KOPT-K1 (cell line): ENCODE results near the gene CMTM3.
"Not testable (repeated sequence)": the region's sequence is repeated elsewhere in the genome, so short reads cannot be mapped to it uniquely, and the experiment has no call there.

ENCODE experiments used
- H3K27ac ChIP-seq: fragments of 200-600 bp; sonication (generic); 2 replicates; pipeline ENCODE4 v1.5.1; 2016; ENCODE audit warnings: antibody characterized with exemption, mild to moderate bottlenecking, low read depth, low read length; ENCODE audit not compliant: poor library complexity, severe bottlenecking
- H3K36me3 ChIP-seq: fragments of 200-600 bp; sonication (generic); 2 replicates; pipeline ENCODE4 v1.5.1; 2017; ENCODE audit warnings: antibody characterized with exemption, mild to moderate bottlenecking, low read length, moderate library complexity; ENCODE audit not compliant: insufficient read depth
- H3K9me3 ChIP-seq: fragments of 200-600 bp; sonication (generic); 2 replicates; pipeline ENCODE4 v1.5.1; 2017; ENCODE audit warnings: antibody characterized with exemption, low read length, mild to moderate bottlenecking; ENCODE audit not compliant: insufficient read depth, poor library complexity, severe bottlenecking

Gene CMTM3

DNA sequence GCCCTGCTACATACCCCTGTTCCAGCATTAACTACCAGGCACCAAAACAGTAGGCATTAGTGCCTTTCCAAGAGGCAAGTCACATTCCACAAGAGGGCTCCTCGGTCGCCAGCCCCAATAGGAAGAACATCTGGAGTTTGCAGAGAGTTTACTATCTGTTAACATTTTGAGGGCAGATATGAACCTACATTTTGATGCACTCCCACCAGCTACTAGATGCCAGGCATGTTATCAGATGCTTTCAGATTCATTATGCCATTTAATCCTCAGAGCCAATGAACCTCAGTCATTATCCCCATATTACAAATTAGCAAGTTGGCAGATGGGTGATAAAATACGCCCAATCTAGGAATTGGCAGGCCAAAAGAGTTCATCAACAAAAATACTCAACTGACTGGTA is 29.4 kb upstream of the CMTM3 start:
- Histone ChIP-seq H3K36me3 (peaks cover 25% of the 10 kb centered on the region), H3K9me3 (no peaks in the 10 kb centered on the region), H3K27ac (no peak overlapping the region)

DNA sequence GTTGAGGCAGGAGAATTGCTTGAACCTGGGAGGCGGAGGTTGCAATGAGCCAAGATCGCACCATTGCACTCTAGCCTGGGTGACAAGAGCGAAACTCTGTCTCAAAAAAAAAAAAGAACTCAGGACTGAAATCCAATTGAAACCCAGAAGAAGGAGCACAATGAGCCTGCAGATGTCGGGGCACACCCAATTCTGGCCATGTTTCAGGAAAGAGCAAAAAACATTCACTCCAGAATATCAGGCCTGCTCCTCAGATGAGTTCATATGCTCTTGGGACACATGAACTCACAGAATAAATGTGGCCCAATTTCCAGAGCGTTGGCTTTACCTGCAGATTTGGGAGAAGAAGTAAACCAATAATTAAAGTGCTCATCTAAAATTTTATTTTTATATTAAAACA is 28.2 kb upstream of the CMTM3 start:
- Histone ChIP-seq H3K27ac (no peak overlapping the region), H3K36me3 (peaks cover 12% of the 10 kb centered on the region), H3K9me3 (no peaks in the 10 kb centered on the region)

DNA sequence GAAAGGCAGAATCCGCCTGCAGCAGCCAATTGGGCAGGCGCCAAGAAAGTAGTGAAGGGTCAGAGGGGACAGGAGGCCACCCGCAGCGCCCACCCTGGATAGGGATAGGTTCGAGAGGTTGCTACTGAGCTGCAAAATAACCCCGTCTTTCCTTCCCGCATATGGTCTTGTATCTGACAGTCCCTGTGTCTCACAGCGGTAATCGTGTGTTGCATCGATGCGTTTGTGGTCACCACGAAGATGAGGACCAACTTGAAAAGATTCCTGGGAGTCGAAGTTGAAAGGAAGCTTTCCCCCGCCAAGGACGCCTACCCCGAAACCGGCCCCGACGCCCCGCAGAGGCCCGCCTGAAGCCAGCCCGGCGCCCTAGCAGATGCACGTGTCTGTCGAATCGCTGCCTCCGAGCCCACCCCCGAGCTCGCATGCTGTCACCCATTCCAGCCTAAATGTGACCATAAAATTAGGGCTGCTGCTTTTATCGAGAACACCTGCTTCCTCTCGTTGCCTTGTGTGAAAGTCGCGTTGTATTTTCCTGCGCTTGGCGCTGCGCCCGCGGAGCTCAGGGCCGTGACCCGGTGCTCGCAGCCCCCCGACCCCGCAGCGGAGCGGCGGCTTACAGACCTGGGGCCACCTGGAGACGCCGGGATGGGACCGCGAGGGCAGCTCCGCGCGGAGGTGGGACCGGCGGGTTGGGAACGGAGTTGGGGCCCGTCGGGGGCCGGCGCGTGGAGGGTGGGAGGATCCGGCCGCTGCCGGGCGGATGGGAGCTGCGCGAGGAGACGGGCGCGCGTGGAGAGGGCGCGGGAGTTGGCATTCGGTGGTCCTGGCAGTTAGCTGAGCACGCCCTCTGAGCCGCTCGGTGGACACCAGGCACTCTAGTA is 25.6 kb upstream of the CMTM3 start, which contains the start of gene CMTM2:
Gene CMTM2 (plus strand): TSS at position 813 of the 881 bp plus-strand sequence. CDS start 145 bp downstream, outside the sequence.
- Histone ChIP-seq H3K36me3 (no peaks in the 10 kb centered on the region), H3K27ac (peak within 1 kb of the TSS; percentile 58), H3K9me3 (no peaks in the 10 kb centered on the region)

DNA sequence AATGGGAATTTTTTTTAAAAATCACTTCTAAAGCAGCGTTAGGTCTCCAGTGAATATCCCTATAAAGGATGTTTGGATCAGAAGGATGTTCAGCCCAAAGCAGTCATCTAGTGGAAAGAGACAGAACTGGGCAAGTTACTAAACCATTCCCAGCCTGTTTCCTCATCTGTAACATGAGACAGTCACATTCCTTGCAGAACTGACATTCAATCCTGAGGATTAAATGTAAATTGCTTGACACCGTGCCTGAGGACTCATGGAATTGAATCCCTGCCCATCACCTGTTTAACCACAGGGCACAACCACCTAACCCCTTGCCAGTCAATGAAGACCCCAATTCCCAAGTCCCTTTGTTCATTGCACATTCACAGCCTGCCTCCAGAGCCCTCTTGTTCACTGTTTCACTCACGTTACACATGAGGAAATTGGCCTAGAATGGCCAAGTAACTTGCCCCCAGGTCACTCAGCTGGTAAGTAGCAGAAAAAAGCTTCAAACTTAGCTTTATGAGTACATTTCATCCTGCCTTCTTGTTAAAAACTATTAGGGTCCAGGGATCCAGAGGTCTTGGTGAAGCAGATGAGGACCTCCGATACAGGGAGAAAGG is 23.8 kb upstream of the CMTM3 start:
- Histone ChIP-seq H3K9me3 (no peaks in the 10 kb centered on the region), H3K36me3 (no peaks in the 10 kb centered on the region), H3K27ac (no peak overlapping the region)

DNA sequence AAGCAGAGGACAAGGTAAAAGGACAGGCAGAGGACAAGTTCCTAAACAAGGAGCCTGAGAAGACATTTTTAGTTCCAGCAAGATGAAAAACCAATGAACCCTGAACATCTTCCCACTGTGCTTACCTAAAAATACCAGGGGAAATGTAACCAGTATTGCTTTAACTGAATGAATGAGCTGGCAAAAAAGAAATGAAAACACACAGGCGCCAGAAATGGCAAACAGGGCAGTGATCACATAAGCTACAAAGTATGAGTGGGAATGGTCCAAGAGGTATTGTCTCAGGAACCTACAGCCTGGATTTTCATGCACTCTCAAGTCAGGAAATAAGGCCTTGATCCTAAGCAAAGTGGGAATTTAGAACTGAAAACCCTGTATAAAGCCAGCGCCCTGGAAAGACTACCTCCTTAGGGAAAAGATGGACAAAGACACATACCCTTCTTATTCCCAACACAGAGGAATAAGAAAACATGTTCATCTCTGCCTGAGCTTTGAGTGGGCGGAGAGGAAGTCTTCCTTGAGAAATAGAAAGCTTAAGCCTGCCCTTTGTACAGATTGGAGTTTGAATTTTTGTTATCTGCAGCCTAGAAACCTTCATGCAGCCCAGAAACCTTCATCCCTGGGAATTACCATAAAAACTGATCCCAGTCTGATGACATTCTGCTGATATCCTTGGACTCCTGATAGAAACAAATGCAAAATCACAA is 23.1 kb upstream of the CMTM3 start:
- no peaks in the 10 kb centered on the region for H3K9me3 ChIP-seq
- H3K27ac ChIP-seq, result no peak overlapping the region
- H3K36me3 ChIP-seq, result no peaks in the 10 kb centered on the region

DNA sequence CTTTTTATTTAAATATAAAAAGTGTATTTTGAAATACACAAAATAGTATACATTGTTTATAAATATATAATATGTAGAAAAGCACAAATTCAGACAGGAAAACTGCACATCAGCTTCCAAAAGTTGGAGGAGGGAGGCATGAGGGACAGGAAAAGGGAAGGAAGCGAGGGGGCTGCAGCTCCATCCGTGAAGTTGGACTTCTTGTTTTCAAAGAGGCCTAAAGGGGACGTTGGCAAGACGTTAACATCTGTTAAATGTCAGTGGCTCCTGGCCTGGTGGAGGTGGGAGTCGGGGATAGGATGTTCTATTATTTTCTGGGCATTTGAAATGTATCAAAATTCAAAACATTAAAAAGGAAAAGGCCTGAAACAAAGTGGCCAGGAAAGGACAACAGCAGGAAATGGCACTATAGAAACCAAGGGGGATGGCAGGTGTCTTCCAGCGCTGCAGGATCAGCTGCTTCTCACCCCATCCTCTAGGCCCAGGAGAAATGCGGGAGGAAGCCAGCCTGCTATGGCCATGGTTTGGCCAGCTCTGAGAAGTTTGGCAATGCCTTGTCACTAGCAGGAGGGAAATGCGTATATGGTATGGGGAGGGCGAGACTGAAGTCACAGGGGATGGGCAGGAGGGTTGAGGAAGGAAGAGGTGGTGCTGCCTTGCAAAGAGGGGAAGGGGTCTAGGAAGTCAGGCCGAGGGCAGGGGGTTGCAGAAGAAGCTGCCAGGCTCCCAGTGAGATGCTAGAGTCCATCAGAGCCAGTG is 18.8 kb upstream of the CMTM3 start:
- peak overlapping the region; percentile 61 for H3K27ac ChIP-seq
- H3K9me3 ChIP-seq, result no peaks in the 10 kb centered on the region
- no peaks in the 10 kb centered on the region for H3K36me3 ChIP-seq

DNA sequence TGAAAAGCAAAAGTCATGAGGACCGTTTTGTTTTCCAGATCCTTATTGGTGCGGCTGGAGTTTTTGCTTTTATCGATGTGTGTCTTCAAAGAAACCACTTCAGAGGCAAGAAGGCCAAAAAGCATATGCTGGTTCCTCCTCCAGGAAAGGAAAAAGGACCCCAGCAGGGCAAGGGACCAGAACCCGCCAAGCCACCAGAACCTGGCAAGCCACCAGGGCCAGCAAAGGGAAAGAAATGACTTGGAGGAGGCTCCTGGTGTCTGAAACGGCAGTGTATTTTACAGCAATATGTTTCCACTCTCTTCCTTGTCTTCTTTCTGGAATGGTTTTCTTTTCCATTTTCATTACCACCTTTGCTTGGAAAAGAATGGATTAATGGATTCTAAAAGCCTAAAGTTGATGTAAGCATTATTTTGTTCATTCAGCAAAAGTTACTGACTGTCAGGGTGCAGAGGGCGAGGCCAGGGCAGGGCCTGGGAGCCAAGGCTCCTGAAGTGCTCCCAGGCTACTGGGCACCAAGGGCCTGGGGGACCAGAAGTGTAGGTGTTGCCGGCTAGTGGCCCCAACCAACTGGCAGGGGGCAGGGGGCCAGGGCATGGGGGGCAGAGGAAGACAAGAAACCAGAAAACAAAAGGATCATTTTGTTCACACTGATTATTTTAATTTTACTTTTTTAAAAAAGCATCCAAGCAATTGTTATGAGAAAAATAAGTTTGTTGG is 16.5 kb upstream of the CMTM3 start:
- peak overlapping the region; percentile 61 for H3K27ac ChIP-seq
- no peaks in the 10 kb centered on the region for H3K36me3 ChIP-seq
- no peaks in the 10 kb centered on the region for H3K9me3 ChIP-seq

DNA sequence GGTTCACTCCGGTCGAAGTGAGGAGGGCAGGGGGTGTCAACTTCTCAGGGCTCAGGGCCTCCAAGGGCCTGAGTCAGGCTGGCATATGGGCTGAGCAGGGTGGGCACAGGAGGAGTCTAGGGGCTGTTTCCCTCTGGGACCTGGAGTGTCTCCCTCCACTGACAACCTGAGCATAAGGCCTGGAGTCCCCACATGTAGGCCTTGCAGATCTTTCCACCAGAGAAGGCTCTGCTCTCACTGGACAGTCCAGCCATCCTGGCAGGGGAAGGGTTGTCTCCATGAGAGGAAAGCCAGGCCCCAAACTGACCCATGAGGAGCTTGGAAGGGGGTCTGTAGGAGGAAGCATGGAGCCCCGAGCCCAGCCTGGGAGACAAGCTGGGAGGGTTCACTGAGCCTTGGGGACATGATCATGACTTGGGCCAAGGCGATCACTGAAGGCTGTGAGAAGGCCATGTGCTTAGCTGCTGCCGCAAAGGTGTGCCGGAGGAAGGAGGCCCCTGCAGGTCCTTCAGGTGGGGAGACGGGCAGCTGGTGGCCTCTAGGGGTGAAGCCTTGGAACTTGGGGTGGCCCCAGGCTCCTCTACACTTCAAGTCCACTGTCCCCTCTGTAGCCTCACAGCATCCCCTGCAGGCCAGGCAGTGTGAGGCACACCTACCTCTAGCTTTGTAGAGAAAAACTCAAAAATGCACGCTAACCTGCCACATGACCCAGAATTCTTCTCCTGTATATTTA is 15.4 kb upstream of the CMTM3 start:
- no peaks in the 10 kb centered on the region for H3K36me3 ChIP-seq
- H3K27ac ChIP-seq, result peak overlapping the region; percentile 61
- no peaks in the 10 kb centered on the region for H3K9me3 ChIP-seq

DNA sequence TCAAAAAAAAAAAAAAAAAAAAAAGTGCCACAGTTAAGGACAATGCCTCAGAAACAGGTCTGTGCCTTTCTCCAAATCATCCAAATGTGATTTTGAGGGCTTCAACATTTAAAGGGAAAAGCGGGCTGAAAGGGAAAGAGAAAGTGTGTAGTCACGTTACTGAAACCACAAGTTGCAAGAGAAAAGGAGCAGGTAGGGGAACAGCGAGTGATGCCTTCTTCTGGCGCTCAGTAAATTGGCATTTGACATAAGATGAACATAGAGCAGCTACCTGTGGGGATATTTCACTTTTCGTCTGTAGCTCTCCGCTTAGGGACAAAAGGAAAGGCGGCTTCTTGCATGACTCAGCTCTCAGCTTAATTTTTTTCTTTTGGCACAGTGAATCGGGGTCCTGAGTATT is 14.2 kb upstream of the CMTM3 start:
- no peaks in the 10 kb centered on the region for H3K9me3 ChIP-seq
- peak overlapping the region; percentile 61 for H3K27ac ChIP-seq
- H3K36me3 ChIP-seq, result no peaks in the 10 kb centered on the region

DNA sequence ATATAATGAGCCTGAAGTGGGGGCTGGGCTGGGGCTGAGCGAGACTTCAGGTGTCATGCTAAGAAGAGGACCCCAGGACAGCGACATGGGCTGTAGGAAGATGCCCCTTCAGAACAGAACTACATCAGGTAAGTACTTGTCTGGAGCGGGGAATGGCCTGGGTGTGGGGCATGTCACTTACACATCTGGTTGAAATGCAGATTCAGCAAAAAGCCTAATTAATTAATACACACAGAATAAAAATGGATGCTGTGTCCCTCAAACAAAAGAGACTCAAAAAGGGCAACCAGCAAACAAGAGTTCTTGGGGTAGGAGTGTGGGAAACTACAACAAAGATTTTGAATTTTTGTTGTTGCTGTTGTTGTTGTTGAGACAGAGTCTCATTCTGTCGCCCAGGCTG is 13.5 kb upstream of the CMTM3 start:
- Histone ChIP-seq H3K27ac (peak overlapping the region; percentile 61), H3K9me3 (no peaks in the 10 kb centered on the region), H3K36me3 (no peaks in the 10 kb centered on the region)

DNA sequence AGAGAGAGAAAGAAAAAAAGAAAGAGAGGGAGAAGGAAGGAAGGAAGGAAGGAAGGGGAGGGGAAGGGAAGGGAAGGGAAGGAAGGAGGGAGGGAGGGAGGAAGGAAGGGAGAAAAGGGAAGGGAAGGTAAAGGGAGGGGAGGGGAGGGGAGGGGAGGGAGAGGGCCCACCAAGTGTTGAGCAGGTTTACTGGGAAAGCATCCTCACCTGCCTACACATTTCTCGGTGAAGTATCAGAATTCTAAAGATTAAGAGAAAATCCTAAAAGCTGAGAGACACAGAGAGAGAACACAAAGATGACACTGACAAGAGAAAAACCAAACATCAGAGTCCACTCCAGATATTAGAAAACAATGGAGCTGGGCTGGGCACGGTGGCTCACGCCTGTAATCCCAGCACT is 12.3 kb upstream of the CMTM3 start:
- Histone ChIP-seq H3K27ac (no peak overlapping the region), H3K36me3 (no peaks in the 10 kb centered on the region), H3K9me3 (no peaks in the 10 kb centered on the region)

DNA sequence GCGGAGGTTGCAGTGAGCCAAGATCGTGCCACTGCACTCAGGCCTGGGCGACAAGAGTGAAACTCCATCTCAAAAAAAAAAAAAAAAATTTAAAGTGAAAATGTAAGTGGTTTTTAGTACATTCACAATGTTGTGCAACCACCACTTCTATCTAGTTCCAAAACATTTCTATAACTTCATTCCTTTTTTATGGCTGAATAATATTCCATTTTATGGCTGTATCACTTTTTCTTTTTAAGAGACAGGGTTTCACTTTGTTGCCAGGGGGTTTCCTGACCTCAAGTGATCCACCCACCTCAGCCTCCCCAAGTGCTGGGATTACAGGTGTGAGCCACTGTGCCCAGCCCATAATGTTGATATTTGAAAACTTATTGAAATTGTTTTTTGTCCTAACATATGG is 11.7 kb upstream of the CMTM3 start:
- H3K36me3 ChIP-seq, result no peaks in the 10 kb centered on the region
- no peak overlapping the region for H3K27ac ChIP-seq

DNA sequence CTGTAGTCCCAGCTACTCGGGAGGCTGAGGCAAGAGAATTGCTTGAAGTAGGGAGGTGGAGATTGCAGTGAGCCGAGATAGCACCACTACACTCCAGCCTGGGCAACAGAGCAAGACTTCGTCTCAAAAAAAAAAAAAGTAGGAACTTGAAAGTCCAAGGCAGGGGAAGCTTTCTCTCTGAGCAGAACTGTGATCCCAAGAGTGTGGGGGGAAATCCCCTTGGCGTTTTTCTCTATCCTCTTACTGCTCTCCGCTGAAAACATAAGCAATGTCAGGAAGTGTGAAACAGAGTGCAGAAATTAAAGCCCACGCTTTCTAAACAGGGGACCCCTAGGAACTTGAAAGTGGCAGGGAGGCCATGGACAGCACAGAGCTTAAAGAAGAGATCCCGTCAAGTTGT is 9.8 kb upstream of the CMTM3 start:
- H3K9me3 ChIP-seq, result no peaks in the 10 kb centered on the region
- no peak overlapping the region for H3K27ac ChIP-seq
- no peaks in the 10 kb centered on the region for H3K36me3 ChIP-seq

More for the DNA sequence above, 11.7 kb upstream of the CMTM3 start:
- H3K9me3 ChIP-seq, result no peaks in the 10 kb centered on the region

DNA sequence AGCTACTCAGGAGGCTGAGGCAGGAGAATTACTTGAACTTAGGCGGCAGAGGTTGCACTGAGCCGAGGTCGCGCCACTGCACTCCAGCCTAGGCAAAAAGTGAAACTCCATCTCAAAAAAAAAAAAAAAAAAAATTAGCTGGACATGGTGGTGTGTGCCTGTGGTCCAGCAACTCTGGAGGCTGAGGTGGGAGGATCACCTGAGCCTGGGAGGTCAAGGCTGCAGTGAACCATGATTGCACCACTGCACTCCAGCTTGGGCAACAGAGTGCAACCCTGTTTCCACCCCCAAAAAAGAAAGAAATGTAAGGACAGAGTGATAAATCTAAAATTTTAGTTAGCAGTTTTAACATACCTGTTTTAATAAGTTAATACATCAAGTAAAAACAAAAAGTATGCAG is 7.9 kb upstream of the CMTM3 start:
- not testable (repeated sequence) for H3K36me3 ChIP-seq, H3K27ac ChIP-seq
- peaks cover 11% of the 10 kb centered on the region for H3K9me3 ChIP-seq
